ENCODE data around the gene C14orf93. TPM values are rescaled to one million over a fixed set of nuclear protein-coding genes. Genes with fewer than 3 reads are reported as not detected.

The C14orf93 gene
- total and polyA plus RNA-seq, 9 of the 15 experiments (the other 6 are each of a cell fraction or from before 2014, with no cell fraction given) = 2.2 to 22.4 (median 16.1) TPM

DNA sequence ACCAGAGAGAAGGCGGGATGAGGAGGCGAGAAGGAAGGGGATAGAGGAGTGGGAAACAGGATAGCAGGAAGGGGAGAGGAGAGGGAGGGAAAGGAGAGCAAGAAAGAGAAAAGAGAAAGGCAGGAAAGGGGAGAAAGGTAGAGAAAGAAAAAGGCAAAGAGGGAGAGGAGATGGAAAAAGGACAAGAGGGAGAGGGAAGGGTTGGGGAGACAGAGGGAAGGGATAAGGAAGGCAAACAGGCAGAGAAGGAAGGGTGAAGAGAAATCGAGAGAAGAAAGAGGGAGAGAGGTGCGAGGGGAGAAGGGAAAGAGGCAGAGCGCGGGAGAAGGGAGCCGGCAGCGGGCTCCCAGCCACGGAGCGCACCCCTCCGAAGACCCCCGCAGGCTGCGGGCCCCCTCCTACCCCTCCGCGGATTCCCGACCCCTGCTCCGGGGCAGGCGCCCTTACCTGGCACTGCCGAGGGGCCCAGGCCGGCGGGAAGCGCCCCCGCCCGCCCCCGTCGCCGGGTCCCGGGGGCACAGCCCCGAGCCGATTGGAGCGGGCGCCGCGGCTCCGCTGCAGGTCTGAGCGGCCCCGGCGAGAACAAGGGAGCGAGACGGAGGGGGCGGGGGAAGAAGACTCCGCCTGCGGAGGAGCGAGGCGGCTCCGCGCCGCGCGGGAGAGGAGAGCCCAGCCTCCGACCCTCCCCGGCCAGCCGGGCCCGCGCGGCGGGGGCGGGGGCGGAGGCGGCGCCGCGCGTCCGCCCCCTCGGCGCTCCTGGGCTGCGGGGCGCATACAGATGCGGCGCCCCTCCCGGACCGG, 47.2 kb upstream of the C14orf93 start, which contains the start of gene CDH24 (continued):
- TF ChIP-seq, protein P1, sequence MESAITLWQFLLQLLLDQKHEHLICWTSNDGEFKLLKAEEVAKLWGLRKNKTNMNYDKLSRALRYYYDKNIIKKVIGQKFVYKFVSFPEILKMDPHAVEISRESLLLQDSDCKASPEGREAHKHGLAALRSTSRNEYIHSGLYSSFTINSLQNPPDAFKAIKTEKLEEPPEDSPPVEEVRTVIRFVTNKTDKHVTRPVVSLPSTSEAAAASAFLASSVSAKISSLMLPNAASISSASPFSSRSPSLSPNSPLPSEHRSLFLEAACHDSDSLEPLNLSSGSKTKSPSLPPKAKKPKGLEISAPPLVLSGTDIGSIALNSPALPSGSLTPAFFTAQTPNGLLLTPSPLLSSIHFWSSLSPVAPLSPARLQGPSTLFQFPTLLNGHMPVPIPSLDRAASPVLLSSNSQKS (CRISPR knock-in tag; IDR thresholded peaks at IDR 0.05) = no peak
- TF ChIP-seq KAT2B (IDR thresholded peaks at IDR 0.05; ENCODE audit: low read depth, low read length) (no peak), ZSCAN32 (CRISPR knock-in tag; IDR thresholded peaks at IDR 0.05) (no peak), SPI1 (IDR thresholded peaks at IDR 0.05; ENCODE audit: borderline replicate concordance, low read depth, low read length) (no peak), EP300 (IDR thresholded peaks at IDR 0.05; ENCODE audit: low read length) (no peak), ZNF174 (CRISPR knock-in tag; IDR thresholded peaks at IDR 0.05) (no peak), GABPB2 (CRISPR knock-in tag; conservative IDR thresholded peaks at IDR 0.05) (no peak), YY1 (IDR thresholded peaks at IDR 0.05; ENCODE audit: borderline replicate concordance in 1 of 3, control insufficient read depth in 1 of 3, extremely low read depth in 1 of 3, insufficient read depth in 3 of 3, insufficient read length in 1 of 3, insufficient replicate concordance in 2 of 3, low read depth in 1 of 3, low read length in 2 of 3) (peak in 1 of 3 experiments; percentile 21), MCM2 (IDR thresholded peaks at IDR 0.05; ENCODE audit: low read depth) (no peak), RHOXF2B (CRISPR knock-in tag; conservative IDR thresholded peaks at IDR 0.05) (no peak), NFATC3 (IDR thresholded peaks at IDR 0.05) (0 out of 2 replicates have a peak, but pooled peaks have one; percentile 53), HDGF (IDR thresholded peaks at IDR 0.05) (peak; percentile 87), POLR2AphosphoS5 (IDR thresholded peaks at IDR 0.05; ENCODE audit: control insufficient read depth, insufficient read depth, low read depth, low read length) (0 out of 2 replicates have a peak, but pooled peaks have one; percentile 35), ZNF436 (CRISPR knock-in tag; IDR thresholded peaks at IDR 0.05) (no peak), SIRT6 (IDR thresholded peaks at IDR 0.05; ENCODE audit: low read depth, low read length) (no peak), CBX2 (IDR thresholded peaks at IDR 0.05; ENCODE audit: insufficient read depth, low read length, poor library complexity, severe bottlenecking) (no peak)
- TF ChIP-seq, protein P2, sequence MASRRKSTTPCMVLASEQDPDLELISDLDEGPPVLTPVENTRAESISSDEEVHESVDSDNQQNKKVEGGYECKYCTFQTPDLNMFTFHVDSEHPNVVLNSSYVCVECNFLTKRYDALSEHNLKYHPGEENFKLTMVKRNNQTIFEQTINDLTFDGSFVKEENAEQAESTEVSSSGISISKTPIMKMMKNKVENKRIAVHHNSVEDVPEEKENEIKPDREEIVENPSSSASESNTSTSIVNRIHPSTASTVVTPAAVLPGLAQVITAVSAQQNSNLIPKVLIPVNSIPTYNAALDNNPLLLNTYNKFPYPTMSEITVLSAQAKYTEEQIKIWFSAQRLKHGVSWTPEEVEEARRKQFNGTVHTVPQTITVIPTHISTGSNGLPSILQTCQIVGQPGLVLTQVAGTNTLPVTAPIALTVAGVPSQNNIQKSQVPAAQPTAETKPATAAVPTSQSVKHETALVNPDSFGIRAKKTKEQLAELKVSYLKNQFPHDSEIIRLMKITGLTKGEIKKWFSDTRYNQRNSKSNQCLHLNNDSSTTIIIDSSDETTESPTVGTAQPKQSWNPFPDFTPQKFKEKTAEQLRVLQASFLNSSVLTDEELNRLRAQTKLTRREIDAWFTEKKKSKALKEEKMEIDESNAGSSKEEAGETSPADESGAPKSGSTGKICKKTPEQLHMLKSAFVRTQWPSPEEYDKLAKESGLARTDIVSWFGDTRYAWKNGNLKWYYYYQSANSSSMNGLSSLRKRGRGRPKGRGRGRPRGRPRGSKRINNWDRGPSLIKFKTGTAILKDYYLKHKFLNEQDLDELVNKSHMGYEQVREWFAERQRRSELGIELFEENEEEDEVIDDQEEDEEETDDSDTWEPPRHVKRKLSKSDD (conservative IDR thresholded peaks at IDR 0.05; ENCODE audit: low read length) = no peak
- TF ChIP-seq, protein P3, sequence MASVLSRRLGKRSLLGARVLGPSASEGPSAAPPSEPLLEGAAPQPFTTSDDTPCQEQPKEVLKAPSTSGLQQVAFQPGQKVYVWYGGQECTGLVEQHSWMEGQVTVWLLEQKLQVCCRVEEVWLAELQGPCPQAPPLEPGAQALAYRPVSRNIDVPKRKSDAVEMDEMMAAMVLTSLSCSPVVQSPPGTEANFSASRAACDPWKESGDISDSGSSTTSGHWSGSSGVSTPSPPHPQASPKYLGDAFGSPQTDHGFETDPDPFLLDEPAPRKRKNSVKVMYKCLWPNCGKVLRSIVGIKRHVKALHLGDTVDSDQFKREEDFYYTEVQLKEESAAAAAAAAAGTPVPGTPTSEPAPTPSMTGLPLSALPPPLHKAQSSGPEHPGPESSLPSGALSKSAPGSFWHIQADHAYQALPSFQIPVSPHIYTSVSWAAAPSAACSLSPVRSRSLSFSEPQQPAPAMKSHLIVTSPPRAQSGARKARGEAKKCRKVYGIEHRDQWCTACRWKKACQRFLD (CRISPR knock-in tag; IDR thresholded peaks at IDR 0.05) = no peak
- TF ChIP-seq, protein P4, sequence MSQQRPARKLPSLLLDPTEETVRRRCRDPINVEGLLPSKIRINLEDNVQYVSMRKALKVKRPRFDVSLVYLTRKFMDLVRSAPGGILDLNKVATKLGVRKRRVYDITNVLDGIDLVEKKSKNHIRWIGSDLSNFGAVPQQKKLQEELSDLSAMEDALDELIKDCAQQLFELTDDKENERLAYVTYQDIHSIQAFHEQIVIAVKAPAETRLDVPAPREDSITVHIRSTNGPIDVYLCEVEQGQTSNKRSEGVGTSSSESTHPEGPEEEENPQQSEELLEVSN (IDR thresholded peaks at IDR 0.05; ENCODE audit: borderline replicate concordance in 1 of 2, extremely low read depth in 1 of 2, insufficient read depth in 1 of 2, insufficient read length in 1 of 2, low read depth in 1 of 2, low read length in 1 of 2, poor library complexity in 1 of 2, severe bottlenecking in 1 of 2) = peak in 1 of 2 experiments; percentile 71
- TF ChIP-seq, protein P5, sequence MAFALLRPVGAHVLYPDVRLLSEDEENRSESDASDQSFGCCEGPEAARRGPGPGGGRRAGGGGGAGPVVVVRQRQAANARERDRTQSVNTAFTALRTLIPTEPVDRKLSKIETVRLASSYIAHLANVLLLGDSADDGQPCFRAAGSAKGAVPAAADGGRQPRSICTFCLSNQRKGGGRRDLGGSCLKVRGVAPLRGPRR (CRISPR knock-in tag; IDR thresholded peaks at IDR 0.05) = no peak
